Nephron progenitor cell (in vitro differentiated cells): ENCODE data around the gene NPAS4.

Experiments
- DNase-seq: peaks from one replicate; pipeline ENCODE4 v3.0.0; 2021
- H3K27ac Mint-ChIP-seq: 2 replicates; pipeline ENCODE4 v1.8.0; 2021; ENCODE audit warnings: mild to moderate bottlenecking, moderate library complexity, mixed read lengths
- H3K27me3 Mint-ChIP-seq: 2 replicates; pipeline ENCODE4 v1.8.0; 2021; ENCODE audit warnings: mild to moderate bottlenecking, low read depth, mixed read lengths; ENCODE audit not compliant: poor library complexity
- H3K36me3 Mint-ChIP-seq: 2 replicates; pipeline ENCODE4 v1.8.0; 2021; ENCODE audit warnings: low read depth, mixed read lengths
- H3K4me1 Mint-ChIP-seq: 2 replicates; pipeline ENCODE4 v1.8.0; 2021; ENCODE audit warnings: mixed read lengths
- H3K4me3 Mint-ChIP-seq: 2 replicates; pipeline ENCODE4 v1.8.0; 2021; ENCODE audit warnings: mild to moderate bottlenecking, moderate library complexity, mixed read lengths
- H3K9me3 Mint-ChIP-seq: 2 replicates; pipeline ENCODE4 v1.8.0; 2021; ENCODE audit warnings: mild to moderate bottlenecking, moderate library complexity, mixed read lengths
- TF ChIP-seq, protein P1 (sequence below): fragments of 200-600 bp; sonication (generic); IDR thresholded peaks from 2 replicates; pipeline ENCODE4 v1.5.0; 2021; ENCODE audit warnings: antibody characterized with exemption

Gene NPAS4

GRCh38 chr11:66475349-66476172, 54.7 kb downstream of the NPAS4 start:
- Mint-ChIP-seq H3K9me3 (no peaks in the 10 kb centered on the region), H3K4me3 (no peak overlapping the region), H3K36me3 (peaks cover 10% of the 10 kb centered on the region), H3K27me3 (no peaks in the 10 kb centered on the region), H3K4me1 (peaks cover 43% of the 10 kb centered on the region), H3K27ac (no peak overlapping the region)
- TF ChIP-seq, protein P1, sequence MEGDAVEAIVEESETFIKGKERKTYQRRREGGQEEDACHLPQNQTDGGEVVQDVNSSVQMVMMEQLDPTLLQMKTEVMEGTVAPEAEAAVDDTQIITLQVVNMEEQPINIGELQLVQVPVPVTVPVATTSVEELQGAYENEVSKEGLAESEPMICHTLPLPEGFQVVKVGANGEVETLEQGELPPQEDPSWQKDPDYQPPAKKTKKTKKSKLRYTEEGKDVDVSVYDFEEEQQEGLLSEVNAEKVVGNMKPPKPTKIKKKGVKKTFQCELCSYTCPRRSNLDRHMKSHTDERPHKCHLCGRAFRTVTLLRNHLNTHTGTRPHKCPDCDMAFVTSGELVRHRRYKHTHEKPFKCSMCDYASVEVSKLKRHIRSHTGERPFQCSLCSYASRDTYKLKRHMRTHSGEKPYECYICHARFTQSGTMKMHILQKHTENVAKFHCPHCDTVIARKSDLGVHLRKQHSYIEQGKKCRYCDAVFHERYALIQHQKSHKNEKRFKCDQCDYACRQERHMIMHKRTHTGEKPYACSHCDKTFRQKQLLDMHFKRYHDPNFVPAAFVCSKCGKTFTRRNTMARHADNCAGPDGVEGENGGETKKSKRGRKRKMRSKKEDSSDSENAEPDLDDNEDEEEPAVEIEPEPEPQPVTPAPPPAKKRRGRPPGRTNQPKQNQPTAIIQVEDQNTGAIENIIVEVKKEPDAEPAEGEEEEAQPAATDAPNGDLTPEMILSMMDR: no peak
- no peak for DNase-seq
